ENCODE data around the gene NEK1.

DNA sequence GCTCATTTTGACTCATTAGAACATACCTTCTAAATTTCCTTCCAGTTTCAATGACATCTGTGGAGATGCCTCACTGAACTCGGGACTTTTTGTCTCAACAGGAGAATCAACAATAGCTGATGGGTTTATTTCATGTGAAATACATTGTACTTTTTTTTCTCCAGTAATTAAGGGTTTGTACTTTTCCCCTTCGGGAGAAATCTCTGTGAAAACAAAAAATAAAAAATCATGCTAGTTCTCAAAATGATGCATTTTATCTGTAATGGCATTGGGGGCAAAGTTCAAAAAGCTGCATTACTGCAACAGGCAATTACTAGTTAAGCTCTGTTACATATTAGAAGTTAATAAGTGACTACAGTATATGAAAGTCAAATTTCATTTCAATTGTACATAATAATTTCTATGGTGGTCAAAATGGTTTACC lies 174.3 kb downstream of the NEK1 start:
- TF ChIP-seq POLR2AphosphoS5 (IDR thresholded peaks at IDR 0.05; ENCODE audit: insufficient read depth, low read depth, low read length) (no peak), POLR2A (IDR thresholded peaks at IDR 0.05; ENCODE audit: low read depth, low read length) (no peak)
- TF ChIP-seq, protein P1, sequence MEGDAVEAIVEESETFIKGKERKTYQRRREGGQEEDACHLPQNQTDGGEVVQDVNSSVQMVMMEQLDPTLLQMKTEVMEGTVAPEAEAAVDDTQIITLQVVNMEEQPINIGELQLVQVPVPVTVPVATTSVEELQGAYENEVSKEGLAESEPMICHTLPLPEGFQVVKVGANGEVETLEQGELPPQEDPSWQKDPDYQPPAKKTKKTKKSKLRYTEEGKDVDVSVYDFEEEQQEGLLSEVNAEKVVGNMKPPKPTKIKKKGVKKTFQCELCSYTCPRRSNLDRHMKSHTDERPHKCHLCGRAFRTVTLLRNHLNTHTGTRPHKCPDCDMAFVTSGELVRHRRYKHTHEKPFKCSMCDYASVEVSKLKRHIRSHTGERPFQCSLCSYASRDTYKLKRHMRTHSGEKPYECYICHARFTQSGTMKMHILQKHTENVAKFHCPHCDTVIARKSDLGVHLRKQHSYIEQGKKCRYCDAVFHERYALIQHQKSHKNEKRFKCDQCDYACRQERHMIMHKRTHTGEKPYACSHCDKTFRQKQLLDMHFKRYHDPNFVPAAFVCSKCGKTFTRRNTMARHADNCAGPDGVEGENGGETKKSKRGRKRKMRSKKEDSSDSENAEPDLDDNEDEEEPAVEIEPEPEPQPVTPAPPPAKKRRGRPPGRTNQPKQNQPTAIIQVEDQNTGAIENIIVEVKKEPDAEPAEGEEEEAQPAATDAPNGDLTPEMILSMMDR (IDR thresholded peaks at IDR 0.05; ENCODE audit: extremely low read depth in 1 of 2, insufficient read depth in 1 of 2, low read depth in 1 of 2, low read length in 2 of 2), result no peak

Data from endothelial cell of umbilical vein (primary cell).